NT2/D1 (cell line): ENCODE measurements around the gene TYMS.
A peak's percentile ranks its signal among the peaks of the same experiment; 100 is the strongest.

Experiments used
- SUZ12 ChIP-seq: IDR thresholded peaks from 2 replicates; pipeline ENCODE4 v1.6.1; 2011; ENCODE audit not compliant: insufficient read length, insufficient read depth; ENCODE audit errors: extremely low read depth
- YY1 ChIP-seq: IDR thresholded peaks from 2 replicates; pipeline ENCODE4 v1.6.1; 2011; ENCODE audit not compliant: insufficient read length, insufficient read depth
- ZNF274 ChIP-seq: IDR thresholded peaks from 2 replicates; pipeline ENCODE4 v1.6.1; 2011; ENCODE audit warnings: mild to moderate bottlenecking, low read depth, low read length

- TF ChIP-seq YY1 (peak; percentile 30), ZNF274 (no peak), SUZ12 (no peak)
These were observed 55.1 kb downstream of the TYMS start, which contains the start of gene ENOSF1 for GRCh38 chr18:712401-713134.
